NOMO-1 treated with dmso at 0.1 percent for 144 hours (cell line): ENCODE measurements around the gene TCF12.

Experiments used
- DNase-seq: peaks from one replicate; lab custom pipeline; 2025; ENCODE audit not compliant: unreplicated experiment; lab: John Stamatoyannopoulos, UW

TCF12 gene

GRCh38 chr15:57328897-57329296 lies 410.5 kb downstream of the TCF12 start:
- no peak for DNase-seq

- DNase-seq: no peak
These were observed 411.3 kb downstream of the TCF12 start for GRCh38 chr15:57329582-57330367.

- DNase-seq: no peak
These were observed 412.3 kb downstream of the TCF12 start for GRCh38 chr15:57330619-57331340.

GRCh38 chr15:57332326-57332725 lies 413.9 kb downstream of the TCF12 start:
- no peak for DNase-seq

GRCh38 chr15:57333487-57333886 lies 415.0 kb downstream of the TCF12 start:
- DNase-seq: no peak

- no peak for DNase-seq
These were observed 415.8 kb downstream of the TCF12 start for GRCh38 chr15:57334257-57334656.

GRCh38 chr15:57335293-57335715 lies 416.9 kb downstream of the TCF12 start:
- no peak for DNase-seq

- no peak for DNase-seq
These were observed 417.3 kb downstream of the TCF12 start for GRCh38 chr15:57335719-57336118.

GRCh38 chr15:57337868-57338411 lies 419.5 kb downstream of the TCF12 start:
- no peak for DNase-seq

- no peak for DNase-seq
These were observed 420.9 kb downstream of the TCF12 start for GRCh38 chr15:57339321-57339720.
